Measurements from ENCODE around the gene PRKG1.

PRKG1 gene

GRCh38 chr10:51285601-51286000 is 211.3 kb downstream of the PRKG1 start:
- DNase-seq, result no peak

GRCh38 chr10:51288511-51288910 is 214.2 kb downstream of the PRKG1 start:
- DNase-seq, result no peak

- no peak for DNase-seq
These were observed 215.2 kb downstream of the PRKG1 start for GRCh38 chr10:51289519-51289918.

- DNase-seq, result no peak
These were observed 217.7 kb downstream of the PRKG1 start for GRCh38 chr10:51291961-51292360.

GRCh38 chr10:51297438-51297837 is 223.2 kb downstream of the PRKG1 start:
- DNase-seq, result no peak

GRCh38 chr10:51300617-51301304 is 226.5 kb downstream of the PRKG1 start:
- DNase-seq, result no peak

GRCh38 chr10:51301644-51302043 is 227.4 kb downstream of the PRKG1 start:
- DNase-seq, result no peak

- peak; percentile 12 for DNase-seq
These were observed 228.0 kb downstream of the PRKG1 start for GRCh38 chr10:51302316-51302715.

GRCh38 chr10:51308116-51308515 is 233.8 kb downstream of the PRKG1 start:
- DNase-seq, result peak; percentile 6

GRCh38 chr10:51311228-51311627 is 236.9 kb downstream of the PRKG1 start:
- no peak for DNase-seq

- DNase-seq, result no peak
These were observed 238.5 kb downstream of the PRKG1 start for GRCh38 chr10:51312817-51313216.

GRCh38 chr10:51313251-51313650 is 239.0 kb downstream of the PRKG1 start:
- DNase-seq, result no peak

- DNase-seq, result no peak
These were observed 239.6 kb downstream of the PRKG1 start for GRCh38 chr10:51313773-51314478.

GRCh38 chr10:51314481-51314880 is 240.2 kb downstream of the PRKG1 start:
- DNase-seq, result no peak

GRCh38 chr10:51318399-51319172 is 244.3 kb downstream of the PRKG1 start:
- no peak for DNase-seq

- DNase-seq, result no peak
These were observed 244.8 kb downstream of the PRKG1 start for GRCh38 chr10:51319173-51319435.

GRCh38 chr10:51321300-51321699 is 247.0 kb downstream of the PRKG1 start:
- DNase-seq, result no peak

GRCh38 chr10:51321980-51322379 is 247.7 kb downstream of the PRKG1 start:
- DNase-seq, result no peak

GRCh38 chr10:51325649-51326048 is 251.4 kb downstream of the PRKG1 start:
- no peak for DNase-seq

GRCh38 chr10:51326174-51326573 is 251.9 kb downstream of the PRKG1 start:
- no peak for DNase-seq

GRCh38 chr10:51327432-51327831 is 253.1 kb downstream of the PRKG1 start:
- no peak for DNase-seq

- DNase-seq, result no peak
These were observed 266.1 kb downstream of the PRKG1 start for GRCh38 chr10:51340366-51340765.

- DNase-seq, result no peak
These were observed 266.7 kb downstream of the PRKG1 start for GRCh38 chr10:51340845-51341610.
